ENCODE results near the gene CST7.
"Not testable (repeated sequence)": the region's sequence is repeated elsewhere in the genome, so short reads cannot be mapped to it uniquely, and the experiment has no call there.

Gene CST7

GRCh38 chr20:24948939-24949679 lies at the start of gene CST7:
Gene CST7 (plus strand): TSS chr20:24949269. CDS start chr20:24949506, 237 bp downstream.
- no peak for DNase-seq (ENCODE audit: low spot score)

GRCh38 chr20:24906806-24907205 lies 42.3 kb upstream of the CST7 start:
- no peak for DNase-seq (ENCODE audit: low spot score)

- DNase-seq (ENCODE audit: low spot score) = no peak
These were observed 40.4 kb upstream of the CST7 start for GRCh38 chr20:24908642-24909041.

- no peak for DNase-seq (ENCODE audit: low spot score)
These were observed 39.8 kb upstream of the CST7 start for GRCh38 chr20:24909086-24909780.

GRCh38 chr20:24909861-24910260 lies 39.2 kb upstream of the CST7 start:
- DNase-seq (ENCODE audit: low spot score) = no peak

- no peak for DNase-seq (ENCODE audit: low spot score)
These were observed 38.6 kb upstream of the CST7 start for GRCh38 chr20:24910461-24910860.

GRCh38 chr20:24911461-24911860 lies 37.6 kb upstream of the CST7 start:
- DNase-seq (ENCODE audit: low spot score) = no peak

GRCh38 chr20:24912397-24913075 lies 36.5 kb upstream of the CST7 start:
- no peak for DNase-seq (ENCODE audit: low spot score)

GRCh38 chr20:24913076-24913628 lies 35.9 kb upstream of the CST7 start:
- no peak for DNase-seq (ENCODE audit: low spot score)

- no peak for DNase-seq (ENCODE audit: low spot score)
These were observed 34.5 kb upstream of the CST7 start for GRCh38 chr20:24914388-24915241.

GRCh38 chr20:24915440-24915839 lies 33.6 kb upstream of the CST7 start:
- no peak for DNase-seq (ENCODE audit: low spot score)

- no peak for DNase-seq (ENCODE audit: low spot score)
These were observed 33.2 kb upstream of the CST7 start for GRCh38 chr20:24915892-24916291.

- DNase-seq (ENCODE audit: low spot score) = no peak
These were observed 32.7 kb upstream of the CST7 start for GRCh38 chr20:24916412-24916811.

GRCh38 chr20:24917056-24917455 lies 32.0 kb upstream of the CST7 start:
- DNase-seq (ENCODE audit: low spot score) = no peak

- peak; percentile 65 for DNase-seq (ENCODE audit: low spot score)
These were observed 31.1 kb upstream of the CST7 start for GRCh38 chr20:24917797-24918578.

GRCh38 chr20:24918579-24919566 lies 30.2 kb upstream of the CST7 start:
- no peak for DNase-seq (ENCODE audit: low spot score)

- DNase-seq (ENCODE audit: low spot score) = not testable (repeated sequence)
These were observed 29.4 kb upstream of the CST7 start for GRCh38 chr20:24919665-24920064.

- not testable (repeated sequence) for DNase-seq (ENCODE audit: low spot score)
These were observed 28.4 kb upstream of the CST7 start for GRCh38 chr20:24920706-24921105.

- DNase-seq (ENCODE audit: low spot score) = not testable (repeated sequence)
These were observed 19.8 kb upstream of the CST7 start for GRCh38 chr20:24929259-24929658.
